ENCODE data around the gene TMEM115.

TMEM115 gene

DNA sequence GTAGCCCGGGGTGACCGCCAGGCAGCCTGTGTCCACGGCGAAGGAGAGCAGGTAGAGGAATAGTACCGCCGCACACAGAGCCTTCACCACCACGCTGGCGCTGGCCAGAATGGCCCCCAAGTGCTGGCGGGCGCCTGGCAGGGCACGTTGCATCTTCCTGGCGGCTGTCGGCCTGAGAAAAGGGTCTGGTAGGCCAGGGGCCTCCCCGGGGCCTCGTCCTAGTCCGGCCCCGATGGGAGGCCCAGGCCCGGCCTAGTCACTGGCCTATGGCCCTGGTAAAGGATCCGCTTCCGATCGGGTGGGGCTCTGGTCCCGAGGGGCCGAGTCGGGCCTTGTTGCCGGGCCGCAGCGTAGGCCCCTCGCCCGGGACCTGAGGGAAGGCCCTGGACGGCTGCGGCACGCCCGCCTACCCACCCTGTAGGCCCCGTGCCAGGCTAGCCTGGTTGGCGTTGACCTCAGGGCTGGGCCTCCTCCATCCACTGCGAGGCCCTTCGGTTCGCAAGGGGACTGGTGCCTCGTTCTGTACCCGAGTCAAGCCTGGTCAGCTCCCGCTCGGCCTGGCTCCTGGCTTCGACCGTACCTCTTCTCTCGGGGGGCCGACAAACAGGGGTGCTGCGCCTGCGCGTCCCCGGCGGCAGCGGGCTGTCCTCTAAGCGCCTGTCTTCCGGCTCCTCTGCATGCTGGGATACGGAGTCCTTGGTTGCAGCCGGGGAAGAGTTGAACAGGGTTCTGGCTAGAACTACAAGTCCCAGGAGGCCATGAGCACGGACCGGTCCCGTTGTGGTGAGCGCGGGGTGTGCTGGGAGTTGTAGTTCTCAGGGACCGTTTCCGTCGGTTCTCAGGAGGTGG is at the start of gene TMEM115:
TSS of gene TMEM115 (minus strand) at position 611 of the 849 bp plus-strand sequence. CDS start at position 153, 458 bp downstream.
- peak; percentile 99 for DNase-seq

DNA sequence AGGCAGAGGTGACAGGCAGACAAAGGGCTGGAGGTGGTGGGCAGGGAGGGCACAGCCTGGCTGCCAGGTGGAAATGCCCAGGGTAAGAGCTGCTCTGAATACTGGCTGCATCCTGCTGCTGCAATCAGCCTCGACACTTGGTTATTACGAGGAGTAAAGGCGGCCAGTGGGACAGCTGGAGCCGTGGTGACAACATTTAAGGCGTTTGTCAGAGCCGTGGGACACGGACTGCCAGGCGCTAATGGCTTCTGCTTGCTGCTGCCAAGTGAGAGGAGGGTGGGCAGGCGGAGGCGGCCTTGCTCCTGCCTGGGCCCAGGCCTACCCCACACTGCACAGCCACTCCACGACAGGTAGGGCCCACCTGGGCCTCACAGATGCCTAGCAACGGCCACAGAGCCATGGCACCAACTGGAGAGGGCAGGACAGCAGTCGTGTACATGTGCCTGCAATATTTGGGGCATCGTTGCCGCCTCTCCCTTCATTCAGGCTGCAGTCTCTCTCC is 49.2 kb upstream of the TMEM115 start:
- no peak for DNase-seq

GRCh38 chr3:50406487-50406886 is 47.2 kb upstream of the TMEM115 start:
- DNase-seq: no peak

DNA sequence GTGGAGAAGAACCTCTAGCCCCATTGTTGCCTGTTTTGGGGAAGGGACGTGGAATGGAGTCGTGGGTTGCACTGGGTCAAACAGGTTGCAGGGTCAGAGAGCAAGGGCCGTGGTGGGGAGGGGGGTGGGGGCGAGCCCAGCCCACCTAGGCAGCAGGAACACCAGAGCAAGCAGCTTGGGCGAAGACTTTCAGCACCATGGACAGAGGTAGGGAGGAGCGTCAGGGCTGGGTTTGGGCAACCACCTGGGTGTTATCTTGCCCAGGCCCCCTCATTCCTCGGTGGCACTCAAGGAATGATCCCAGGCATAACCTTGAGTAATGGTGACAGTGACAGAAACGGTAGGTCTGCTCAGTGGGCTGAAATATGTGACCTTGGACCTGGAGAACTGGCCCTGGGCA is 45.9 kb upstream of the TMEM115 start:
- DNase-seq: peak; percentile 16

DNA sequence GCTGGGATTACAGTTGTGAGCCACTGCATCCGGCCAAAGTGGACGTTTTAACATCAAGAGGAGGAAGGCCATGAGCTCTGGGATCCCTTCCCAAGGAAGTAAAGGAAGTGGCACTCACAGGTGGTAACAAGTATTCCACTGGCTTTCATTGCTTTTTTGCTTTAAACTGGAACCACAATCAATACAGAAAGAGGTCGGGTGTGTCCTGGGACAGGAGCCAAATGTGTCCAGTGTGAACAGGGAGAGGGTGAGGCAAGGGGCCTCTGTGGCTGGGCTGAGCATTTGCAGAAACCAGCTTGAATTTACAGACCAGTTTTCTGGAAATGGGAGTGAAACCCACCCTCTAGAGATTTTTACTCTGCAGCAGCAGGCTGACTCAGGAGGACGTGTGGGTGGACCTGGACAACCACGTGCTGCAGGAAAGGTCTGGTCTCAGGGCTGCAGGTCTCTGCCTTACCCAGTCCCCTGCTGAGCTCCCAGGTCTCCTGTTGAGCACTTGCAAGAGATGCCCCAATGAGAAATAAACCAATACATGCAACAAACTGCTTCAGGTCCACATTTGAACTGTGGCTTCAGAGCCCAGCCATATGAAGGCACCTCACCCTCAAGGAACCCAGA is 42.8 kb upstream of the TMEM115 start:
- no peak for DNase-seq

DNA sequence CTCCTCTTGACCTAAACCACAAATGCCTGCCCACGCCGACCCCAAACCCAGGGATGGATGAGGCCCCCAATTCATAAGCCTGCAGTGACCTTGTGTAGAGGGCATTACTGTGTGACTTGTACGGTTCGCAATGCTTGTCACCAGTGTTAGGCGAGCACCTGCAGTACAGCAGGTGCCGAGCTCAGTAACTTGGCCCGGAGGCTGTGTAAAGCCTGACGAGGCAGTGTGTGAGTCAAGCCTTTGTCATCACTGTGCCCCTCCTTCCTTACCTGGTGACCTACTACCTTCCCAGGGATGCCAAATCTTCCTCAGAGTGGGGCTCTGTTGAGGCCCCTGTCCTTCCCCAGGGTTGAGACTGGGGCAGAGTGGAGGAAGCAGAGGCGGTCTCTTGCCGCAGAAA is 37.2 kb upstream of the TMEM115 start:
- DNase-seq: no peak

GRCh38 chr3:50395070-50395860 is 35.9 kb upstream of the TMEM115 start:
- no peak for DNase-seq

GRCh38 chr3:50393061-50393460 is 33.7 kb upstream of the TMEM115 start:
- DNase-seq: no peak

GRCh38 chr3:50392101-50392715 is 32.9 kb upstream of the TMEM115 start:
- no peak for DNase-seq

GRCh38 chr3:50390508-50391224 is 31.3 kb upstream of the TMEM115 start:
- no peak for DNase-seq

DNA sequence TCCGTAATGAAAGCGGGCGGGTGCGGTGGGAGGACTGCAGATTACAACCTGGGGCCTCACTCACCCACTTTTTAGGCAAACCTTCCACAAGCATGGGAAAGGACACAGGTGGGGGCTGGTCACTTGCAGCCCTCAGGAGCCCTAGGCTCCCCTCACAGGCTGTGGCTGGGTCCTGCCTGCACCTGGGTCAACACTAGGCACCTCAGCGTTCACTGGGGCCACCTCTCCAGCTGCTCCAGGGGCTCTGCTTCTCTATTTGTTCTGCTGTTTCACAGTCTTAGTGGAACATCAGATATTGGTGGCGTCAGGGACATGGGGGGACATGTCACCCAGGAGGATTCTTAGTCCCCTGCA is 30.1 kb upstream of the TMEM115 start:
- no peak for DNase-seq

GRCh38 chr3:50388720-50389413 is 29.5 kb upstream of the TMEM115 start:
- DNase-seq: no peak

DNA sequence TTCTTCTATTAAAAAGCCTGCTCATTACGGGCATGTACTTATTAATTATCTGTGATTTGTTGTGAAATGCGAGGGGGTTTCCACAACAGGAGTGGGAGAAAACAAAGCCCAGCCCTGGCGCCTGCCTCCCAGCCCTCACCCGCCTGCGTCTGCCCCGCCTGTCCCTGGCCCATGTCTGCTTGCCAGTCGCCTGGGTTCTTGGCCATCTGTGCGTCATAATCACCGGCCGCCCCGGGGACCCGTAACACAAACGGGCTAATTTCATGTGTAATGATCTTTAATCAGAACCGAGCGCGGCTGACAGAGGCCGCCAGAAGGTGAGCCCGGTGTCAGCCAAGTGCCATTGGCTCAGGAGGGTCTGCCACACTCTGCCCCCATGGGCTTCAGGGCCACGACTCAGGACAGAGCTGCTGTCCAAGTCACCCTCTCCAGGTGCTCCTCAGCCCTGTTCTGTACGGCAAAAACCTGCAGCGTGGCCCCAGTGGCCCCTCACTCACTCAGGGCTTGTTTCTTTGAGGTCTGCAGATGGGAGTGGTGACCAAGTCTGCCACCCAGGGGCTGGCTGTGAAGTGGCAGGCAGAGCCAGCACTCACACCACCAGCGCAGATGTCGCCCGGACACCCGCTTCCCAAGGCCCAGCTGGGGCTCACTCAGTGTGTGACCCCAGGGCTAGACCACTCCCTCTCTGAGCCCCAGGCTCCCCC is 28.8 kb upstream of the TMEM115 start:
- no peak for DNase-seq

DNA sequence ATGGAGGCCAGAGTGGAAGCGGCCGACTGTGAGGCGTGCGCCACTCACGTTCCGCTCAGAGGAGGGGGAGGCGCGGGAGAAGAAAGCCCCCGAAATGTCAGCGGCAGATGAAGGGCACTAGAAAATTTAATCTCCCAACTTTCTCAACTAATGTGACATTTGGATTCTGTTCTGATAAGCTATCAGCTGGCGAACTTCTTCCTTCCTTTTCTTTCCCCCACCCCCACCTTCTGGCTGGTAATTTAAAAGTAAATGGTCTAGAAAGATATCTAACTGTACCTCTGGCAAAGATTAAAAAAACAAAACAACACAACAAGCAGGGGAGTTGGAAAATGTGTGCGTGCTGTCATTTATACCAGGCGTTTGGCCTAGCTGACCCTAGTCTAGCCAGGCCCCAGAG is 26.4 kb upstream of the TMEM115 start:
- no peak for DNase-seq

DNA sequence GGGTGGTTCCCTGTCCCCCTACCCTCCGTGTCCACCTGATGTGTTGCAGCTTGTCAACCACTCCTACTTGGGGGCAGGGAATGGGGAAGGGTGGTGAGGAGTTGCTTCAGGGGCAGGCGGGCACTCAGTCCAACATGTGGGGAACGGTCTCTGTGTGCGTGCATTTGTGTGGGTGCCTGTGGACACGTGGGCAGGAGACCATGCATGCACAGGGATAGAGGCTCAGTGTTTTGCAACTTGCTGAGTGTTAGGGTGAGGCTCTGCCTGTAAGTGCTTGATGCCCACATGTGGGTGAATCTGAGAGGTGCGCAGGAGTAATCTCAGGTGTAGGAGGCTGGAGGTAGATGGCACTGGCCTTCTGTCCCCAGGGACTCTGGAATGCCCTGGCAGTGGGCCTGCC is 24.4 kb upstream of the TMEM115 start:
- no peak for DNase-seq

DNA sequence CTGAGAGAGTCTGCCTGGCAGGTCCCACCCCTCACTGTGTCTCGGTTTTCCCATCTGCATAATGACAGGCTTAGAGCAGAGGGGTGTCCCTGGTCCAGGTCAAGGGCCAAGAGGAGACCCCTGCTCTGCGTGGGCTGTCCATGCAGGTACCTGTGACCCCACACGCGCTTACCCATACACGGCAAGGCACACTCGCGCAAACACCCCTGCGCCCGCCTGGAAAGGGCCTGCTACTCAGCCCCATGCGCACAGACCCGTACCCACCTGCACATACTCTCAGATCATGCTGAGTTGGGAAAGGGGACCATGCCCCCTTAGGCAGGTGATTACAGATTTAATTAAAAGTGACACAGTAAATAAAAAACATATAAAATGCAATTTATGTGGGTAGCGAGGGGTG is 23.4 kb upstream of the TMEM115 start:
- DNase-seq: no peak

DNA sequence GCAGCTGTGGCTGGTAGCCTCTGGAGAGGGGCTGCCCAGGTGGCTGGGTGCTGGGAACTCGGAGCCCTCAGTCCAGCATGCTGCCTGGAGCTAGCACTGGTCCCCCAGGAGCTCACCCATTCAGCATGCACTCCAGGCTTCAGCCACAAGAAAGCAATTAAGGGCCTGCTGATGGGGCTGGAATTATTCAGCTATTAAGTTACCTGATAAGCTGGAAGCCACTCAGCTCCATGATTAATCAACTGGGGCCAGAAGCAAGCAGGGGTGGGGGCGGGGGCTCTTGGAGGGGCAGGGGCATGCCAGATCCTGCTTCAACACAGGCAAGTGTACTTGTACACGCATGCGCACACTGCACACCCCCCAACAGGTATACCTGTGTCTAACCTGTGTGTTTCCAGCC is 22.1 kb upstream of the TMEM115 start:
- no peak for DNase-seq

DNA sequence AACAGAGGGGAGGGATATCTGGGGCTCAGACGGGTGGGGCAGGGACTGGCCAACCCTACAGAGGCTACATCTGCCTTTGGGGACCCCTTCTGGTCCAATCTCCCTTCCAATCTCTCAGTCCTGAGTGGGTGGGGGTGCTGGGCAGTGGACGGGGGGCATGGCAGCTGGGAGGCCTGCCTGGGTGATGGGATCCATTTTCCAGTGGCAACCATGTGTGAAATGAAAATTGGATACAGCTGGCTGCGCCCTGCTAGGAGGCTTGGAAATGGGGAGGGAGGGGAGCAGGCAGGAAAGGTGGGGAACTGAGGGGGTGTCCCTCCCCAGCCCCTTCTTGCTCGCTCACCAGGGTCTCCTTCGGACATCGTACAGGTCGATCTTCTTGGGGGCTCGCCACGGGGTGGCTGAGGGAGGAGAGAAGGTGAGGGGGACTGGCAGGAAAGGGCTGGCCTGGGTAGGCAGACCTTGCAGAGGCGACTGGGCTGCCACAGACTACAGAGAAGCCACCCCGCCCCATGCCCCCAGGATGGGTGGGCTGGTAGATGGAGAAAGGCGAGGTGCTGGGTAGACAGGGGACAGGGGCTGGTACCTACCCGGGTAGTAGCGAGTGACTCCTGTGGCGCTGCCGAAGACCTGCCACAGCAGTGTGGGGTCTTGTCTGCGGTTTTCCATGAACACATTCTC is 21.2 kb upstream of the TMEM115 start:
- DNase-seq: no peak

GRCh38 chr3:50378757-50379156 is 19.4 kb upstream of the TMEM115 start:
- DNase-seq: no peak

DNA sequence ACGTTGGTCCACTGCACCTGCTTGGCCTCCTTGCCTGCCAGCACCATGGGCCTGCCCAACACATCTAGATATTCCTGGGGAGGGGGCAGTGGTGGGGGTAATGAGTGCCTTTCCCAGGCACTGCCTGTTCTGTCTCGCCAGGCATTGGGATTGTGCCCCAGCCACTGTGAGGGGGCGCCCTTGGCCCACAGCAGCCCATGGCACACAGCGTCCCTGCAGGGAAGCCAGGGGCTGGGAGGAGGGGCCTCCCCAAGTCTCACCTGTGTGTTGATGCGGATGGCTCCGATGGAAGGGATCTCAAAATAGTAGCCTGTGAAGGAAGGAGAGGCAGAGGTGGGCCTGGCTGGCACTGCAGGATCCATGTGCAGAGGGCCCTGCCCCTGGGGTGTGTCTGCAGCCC is 18.7 kb upstream of the TMEM115 start:
- no peak for DNase-seq

All from CD4-positive, alpha-beta T cell treated with Interleukin-17A for 1 hour (primary cell).